DOHH2 (cell line): ENCODE data around the gene MTA2.

Experiments
- EZH2phosphoT487 ChIP-seq: fragments of 200-600 bp; sonication (generic); IDR thresholded peaks from 2 replicates; pipeline ENCODE4 v1.6.1; 2017; ENCODE audit warnings: borderline replicate concordance, mild to moderate bottlenecking, antibody characterized with exemption, low read length, moderate library complexity, mixed read lengths
- TF ChIP-seq, protein P1 (sequence below): fragments of 200-600 bp; sonication (generic); IDR thresholded peaks from one replicate; pipeline ENCODE4 v1.5.1; 2014; ENCODE audit warnings: antibody characterized with exemption, mild to moderate bottlenecking, low read depth, low read length; ENCODE audit not compliant: poor library complexity, severe bottlenecking

DNA sequence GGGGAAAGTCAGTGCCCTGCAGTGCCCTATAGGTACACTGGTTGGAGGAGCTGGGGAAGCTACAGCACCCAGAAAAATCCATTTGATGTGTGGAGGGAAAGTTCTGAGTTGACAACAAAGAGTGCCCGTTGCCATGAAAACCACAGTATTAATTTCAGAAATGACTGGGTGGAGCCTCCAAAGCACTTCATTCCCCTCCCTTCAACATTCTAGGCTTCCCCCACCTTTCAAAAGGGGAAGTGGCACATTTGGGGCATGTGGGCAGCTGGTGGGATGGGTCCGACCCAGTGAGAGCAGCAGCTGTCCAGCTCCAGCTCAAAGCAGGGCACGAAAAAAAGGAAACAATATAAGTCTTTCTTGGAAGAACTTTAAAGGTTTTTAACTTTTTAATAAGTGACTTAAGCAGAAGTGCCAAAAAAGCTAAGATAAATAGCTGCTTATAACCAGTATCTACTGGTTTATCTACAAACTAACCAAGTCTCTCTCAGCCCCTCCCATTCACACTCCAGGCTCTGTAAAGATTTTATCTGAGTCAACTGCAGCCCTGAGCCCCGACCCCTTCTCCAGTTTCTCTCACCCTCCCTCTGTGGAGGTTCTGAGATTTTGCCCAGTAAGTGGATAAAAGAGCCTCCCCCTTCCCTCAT lies 46.1 kb downstream of the MTA2 start:
- TF ChIP-seq, protein P1, sequence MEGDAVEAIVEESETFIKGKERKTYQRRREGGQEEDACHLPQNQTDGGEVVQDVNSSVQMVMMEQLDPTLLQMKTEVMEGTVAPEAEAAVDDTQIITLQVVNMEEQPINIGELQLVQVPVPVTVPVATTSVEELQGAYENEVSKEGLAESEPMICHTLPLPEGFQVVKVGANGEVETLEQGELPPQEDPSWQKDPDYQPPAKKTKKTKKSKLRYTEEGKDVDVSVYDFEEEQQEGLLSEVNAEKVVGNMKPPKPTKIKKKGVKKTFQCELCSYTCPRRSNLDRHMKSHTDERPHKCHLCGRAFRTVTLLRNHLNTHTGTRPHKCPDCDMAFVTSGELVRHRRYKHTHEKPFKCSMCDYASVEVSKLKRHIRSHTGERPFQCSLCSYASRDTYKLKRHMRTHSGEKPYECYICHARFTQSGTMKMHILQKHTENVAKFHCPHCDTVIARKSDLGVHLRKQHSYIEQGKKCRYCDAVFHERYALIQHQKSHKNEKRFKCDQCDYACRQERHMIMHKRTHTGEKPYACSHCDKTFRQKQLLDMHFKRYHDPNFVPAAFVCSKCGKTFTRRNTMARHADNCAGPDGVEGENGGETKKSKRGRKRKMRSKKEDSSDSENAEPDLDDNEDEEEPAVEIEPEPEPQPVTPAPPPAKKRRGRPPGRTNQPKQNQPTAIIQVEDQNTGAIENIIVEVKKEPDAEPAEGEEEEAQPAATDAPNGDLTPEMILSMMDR: no peak
- TF ChIP-seq EZH2phosphoT487: no peak
